NB4 (cell line): Measurements from ENCODE around the gene UVRAG.

Experiments
- POLR2A ChIP-seq: IDR thresholded peaks from 2 replicates; pipeline ENCODE4 v1.6.1; 2011; ENCODE audit warnings: mild to moderate bottlenecking; ENCODE audit not compliant: insufficient read length; ENCODE audit errors: extremely low read depth
- TF ChIP-seq, protein P1 (sequence below): IDR thresholded peaks from one replicate; pipeline ENCODE4 v1.5.1; 2012; ENCODE audit warnings: low read depth, low read length

- TF ChIP-seq, protein P1, sequence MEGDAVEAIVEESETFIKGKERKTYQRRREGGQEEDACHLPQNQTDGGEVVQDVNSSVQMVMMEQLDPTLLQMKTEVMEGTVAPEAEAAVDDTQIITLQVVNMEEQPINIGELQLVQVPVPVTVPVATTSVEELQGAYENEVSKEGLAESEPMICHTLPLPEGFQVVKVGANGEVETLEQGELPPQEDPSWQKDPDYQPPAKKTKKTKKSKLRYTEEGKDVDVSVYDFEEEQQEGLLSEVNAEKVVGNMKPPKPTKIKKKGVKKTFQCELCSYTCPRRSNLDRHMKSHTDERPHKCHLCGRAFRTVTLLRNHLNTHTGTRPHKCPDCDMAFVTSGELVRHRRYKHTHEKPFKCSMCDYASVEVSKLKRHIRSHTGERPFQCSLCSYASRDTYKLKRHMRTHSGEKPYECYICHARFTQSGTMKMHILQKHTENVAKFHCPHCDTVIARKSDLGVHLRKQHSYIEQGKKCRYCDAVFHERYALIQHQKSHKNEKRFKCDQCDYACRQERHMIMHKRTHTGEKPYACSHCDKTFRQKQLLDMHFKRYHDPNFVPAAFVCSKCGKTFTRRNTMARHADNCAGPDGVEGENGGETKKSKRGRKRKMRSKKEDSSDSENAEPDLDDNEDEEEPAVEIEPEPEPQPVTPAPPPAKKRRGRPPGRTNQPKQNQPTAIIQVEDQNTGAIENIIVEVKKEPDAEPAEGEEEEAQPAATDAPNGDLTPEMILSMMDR = no peak
- no peak for TF ChIP-seq POLR2A
These were observed 105.8 kb downstream of the UVRAG start for GRCh38 chr11:75920848-75921247.
